Breast epithelium (tissue), 4 donors: ENCODE measurements around the gene PCNX2. TPM values are rescaled to one million over a fixed set of nuclear protein-coding genes. Genes with fewer than 3 reads are reported as not detected.

Experiments
- DNase-seq, 2 donors: peaks; one replicate each; pipeline ENCODE4 v3.0.0-alpha.2; 2019; ENCODE audit warnings: low spot score in 2 of 2
- H3K27ac ChIP-seq, 2 donors: fragments of 200-600 bp; sonication (generic) in 1 of 2; one replicate each; pipeline ENCODE4 v1.5.1; 2016 to 2019; ENCODE audit warnings: mild to moderate bottlenecking in 1 of 2
- H3K27me3 ChIP-seq, 2 donors: fragments of 200-600 bp; sonication (generic) in 1 of 2; one replicate each; pipeline versions ENCODE4 v1.5.1 to v1.6.0; 2017 to 2019; ENCODE audit warnings: control low read depth in 1 of 2, mild to moderate bottlenecking in 1 of 2
- H3K36me3 ChIP-seq: fragments of 200-600 bp; one replicate; pipeline ENCODE4 v1.5.1; 2019
- H3K4me1 ChIP-seq, 2 donors: fragments of 200-600 bp; sonication (generic); one replicate each; pipeline ENCODE4 v1.5.1; 2016 to 2019; ENCODE audit warnings: control low read depth in 1 of 2
- H3K4me3 ChIP-seq, 3 donors: fragments of 200-600 bp; sonication (generic); 1 replicate in 2 of 3; 2 replicates in 1 of 3; pipeline ENCODE4 v1.5.1; 2016 to 2019; ENCODE audit warnings: mild to moderate bottlenecking in 3 of 3, moderate library complexity in 2 of 3
- H3K9me3 ChIP-seq, 2 donors: fragments of 200-600 bp; sonication (generic) in 1 of 2; one replicate each; pipeline ENCODE4 v1.5.1; 2016 to 2019; ENCODE audit warnings: control low read depth in 1 of 2
- CTCF ChIP-seq, 3 donors: fragments of 450-650 bp; IDR thresholded peaks; one replicate each; pipeline ENCODE4 v1.5.1; 2016 to 2017; ENCODE audit warnings: antibody characterized with exemption in 3 of 3, mild to moderate bottlenecking in 3 of 3, moderate library complexity in 3 of 3
- POLR2A ChIP-seq: fragments of 450-650 bp; IDR thresholded peaks from one replicate; pipeline ENCODE4 v1.6.1; 2016; ENCODE audit warnings: antibody characterized with exemption, mild to moderate bottlenecking, moderate library complexity
- POLR2AphosphoS5 ChIP-seq, 3 donors: sonication (generic); formaldehyde crosslinking; IDR thresholded peaks; one replicate each; pipeline ENCODE4 v1.6.1; 2017; ENCODE audit warnings: antibody characterized with exemption in 3 of 3
- intact Hi-C: fragments of 100-400 bp; cut with DNase I; formaldehyde crosslinking; loops from one replicate; pipeline ENCODE4 v1.15.1; 2023; ENCODE audit warnings: low total_unique reads
- total RNA-seq, 3 donors: library from RNA; depleted of rRNA; stranded (reverse); fragments of >200 nt; gene quantifications; one replicate each; pipeline ENCODE4 v1.1.0, GENCODE V29; 2016

Gene PCNX2
- total RNA-seq, 3 donors from 2014 or later = 18.7 to 32.6 (median 26.2) TPM

- intact Hi-C loops = no loop called here
- no peak for TF ChIP-seq POLR2AphosphoS5 (IDR thresholded peaks at IDR 0.05)
- TF ChIP-seq CTCF (IDR thresholded peaks at IDR 0.05) = no peak
- no peak for TF ChIP-seq POLR2A
- Histone ChIP-seq H3K4me3 (no peak overlapping the region), H3K27me3 (no peaks in the 10 kb centered on the region), H3K4me1 (no peaks in the 10 kb centered on the region), H3K9me3 (no peaks in the 10 kb centered on the region), H3K36me3 (no peaks in the 10 kb centered on the region), H3K27ac (no peak overlapping the region)
- DNase-seq = no peak
Observed at GRCh38 chr1:232980986-232981560, 314.5 kb downstream of the PCNX2 start.

- no peak overlapping the region for H3K27ac ChIP-seq
- H3K9me3 ChIP-seq = no peaks in the 10 kb centered on the region
- no peak overlapping the region for H3K4me3 ChIP-seq
- no peaks in the 10 kb centered on the region for H3K27me3 ChIP-seq
- intact Hi-C loops = no loop called here
- H3K4me1 ChIP-seq = no peaks in the 10 kb centered on the region
- DNase-seq = no peak
- H3K36me3 ChIP-seq = no peaks in the 10 kb centered on the region
- TF ChIP-seq CTCF (IDR thresholded peaks at IDR 0.05) = no peak
- TF ChIP-seq POLR2AphosphoS5 (IDR thresholded peaks at IDR 0.05) = no peak
- no peak for TF ChIP-seq POLR2A
Observed at GRCh38 chr1:232980355-232980978, 315.1 kb downstream of the PCNX2 start.

DNA sequence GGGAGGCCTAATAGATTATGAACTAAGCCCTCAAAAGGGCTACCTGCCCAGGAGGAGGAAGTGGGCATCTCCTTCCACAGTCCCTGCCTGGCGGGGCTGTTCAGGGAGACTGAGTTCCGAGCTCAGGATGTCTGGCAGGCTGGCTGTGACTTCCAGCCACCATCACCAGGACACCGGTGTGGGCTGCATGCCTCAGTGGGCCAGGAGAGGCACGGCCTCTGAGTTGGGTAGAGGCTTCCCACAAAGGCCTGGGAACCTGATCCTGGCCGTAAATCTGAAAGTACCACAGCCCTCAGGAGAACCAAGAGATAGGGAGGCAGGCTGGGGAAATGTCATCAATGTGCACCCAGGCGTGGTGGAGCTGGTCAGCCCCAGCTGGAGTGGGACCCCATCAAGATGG lies 316.0 kb downstream of the PCNX2 start:
- DNase-seq = no peak
- Histone ChIP-seq H3K27ac (no peak overlapping the region), H3K27me3 (no peaks in the 10 kb centered on the region), H3K4me3 (no peak overlapping the region), H3K36me3 (no peaks in the 10 kb centered on the region), H3K9me3 (no peaks in the 10 kb centered on the region), H3K4me1 (no peaks in the 10 kb centered on the region)
- intact Hi-C loops = loop anchor here (10.0 kb wide), 1 partner anchor 685 kb away; no protein-coding TSS in a partner anchor
- TF ChIP-seq POLR2A = no peak
- TF ChIP-seq CTCF (IDR thresholded peaks at IDR 0.05) = no peak
- no peak for TF ChIP-seq POLR2AphosphoS5 (IDR thresholded peaks at IDR 0.05)

GRCh38 chr1:232978815-232979214 lies 316.7 kb downstream of the PCNX2 start:
- no peaks in the 10 kb centered on the region for H3K27me3 ChIP-seq
- TF ChIP-seq POLR2A = no peak
- H3K9me3 ChIP-seq = peaks cover 0 to 4% of the 10 kb centered on the region in 2 donors
- H3K27ac ChIP-seq = no peak overlapping the region
- H3K4me3 ChIP-seq = no peak overlapping the region
- H3K36me3 ChIP-seq = no peaks in the 10 kb centered on the region
- no peaks in the 10 kb centered on the region for H3K4me1 ChIP-seq
- no peak for DNase-seq
- intact Hi-C loops = loop anchor here (10.0 kb wide), 1 partner anchor 684 kb away; no protein-coding TSS in a partner anchor

- DNase-seq = no peak
- Histone ChIP-seq H3K4me3 (no peak overlapping the region), H3K4me1 (no peaks in the 10 kb centered on the region), H3K9me3 (peaks cover 0 to 10% of the 10 kb centered on the region in 2 donors), H3K27ac (no peak overlapping the region), H3K36me3 (no peaks in the 10 kb centered on the region), H3K27me3 (no peaks in the 10 kb centered on the region)
- no peak for TF ChIP-seq POLR2AphosphoS5 (IDR thresholded peaks at IDR 0.05)
- TF ChIP-seq CTCF (IDR thresholded peaks at IDR 0.05) = no peak
- no peak for TF ChIP-seq POLR2A
- intact Hi-C loops = loop anchor here (10.0 kb wide), 1 partner anchor 683 kb away; no protein-coding TSS in a partner anchor
Observed at GRCh38 chr1:232978091-232978634, 317.4 kb downstream of the PCNX2 start.
